NCI-H226 (cell line): ENCODE results near the gene TTC29.
"Not testable (repeated sequence)": the region's sequence is repeated elsewhere in the genome, so short reads cannot be mapped to it uniquely, and the experiment has no call there.

Source experiments
- DNase-seq: peaks from one replicate; pipeline ENCODE4 v3.0.0-alpha.2; 2015

The TTC29 gene

GRCh38 chr4:146663968-146664311 is 281.7 kb downstream of the TTC29 start:
- not testable (repeated sequence) for DNase-seq

DNA sequence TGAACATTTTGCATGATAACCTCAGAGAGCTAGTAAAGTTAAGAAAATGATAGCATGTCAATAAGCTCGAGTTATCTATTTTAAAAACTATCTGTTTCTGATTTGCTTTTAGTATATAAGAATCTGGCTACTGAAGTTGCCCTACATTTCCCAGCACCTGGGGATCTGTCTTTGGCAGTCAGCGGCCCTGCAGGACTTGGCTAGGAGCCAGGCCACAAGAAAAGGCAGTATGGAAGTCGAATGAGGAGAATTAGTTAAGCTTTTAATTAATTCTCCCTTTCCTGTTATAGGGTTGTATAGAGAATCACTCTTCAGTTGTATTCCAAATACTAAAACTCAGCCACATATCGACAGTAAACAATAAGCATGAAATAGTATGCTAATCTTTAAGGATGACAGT is 284.3 kb downstream of the TTC29 start:
- DNase-seq, result no peak
